Mammary epithelial cell (primary cell): Measurements from ENCODE around the gene MPRIP.

ENCODE experiments used
- CTCF ChIP-seq, 2 donors: IDR thresholded peaks in 1 of 2; conservative IDR thresholded peaks in 1 of 2; 2 replicates each; pipeline ENCODE4 v1.5.1; 2011 to 2012; ENCODE audit warnings: inconsistent platforms in 2 of 2, low read length in 2 of 2, mild to moderate bottlenecking in 2 of 2, control low read depth in 1 of 2, low read depth in 1 of 2; ENCODE audit not compliant: insufficient read depth in 1 of 2; ENCODE audit errors: extremely low read depth in 1 of 2
- EZH2 ChIP-seq: IDR thresholded peaks from 2 replicates; pipeline ENCODE4 v1.6.1; 2012; ENCODE audit warnings: low read length, inconsistent platforms, borderline replicate concordance

- no peak for TF ChIP-seq CTCF (conservative IDR thresholded peaks at IDR 0.05 in 1 of 2, IDR thresholded peaks at IDR 0.05 in 1 of 2; ENCODE audit: extremely low read depth in 1 of 2, insufficient read depth in 1 of 2, low read depth in 1 of 2, low read length in 2 of 2)
- no peak for TF ChIP-seq EZH2
Observed at GRCh38 chr17:17119106-17119505, 76.8 kb downstream of the MPRIP start.
